ENCODE measurements around the gene CDPF1. TPM values are rescaled to one million over a fixed set of nuclear protein-coding genes. Genes with fewer than 3 reads are reported as not detected.

Gene CDPF1
- total and polyA plus RNA-seq, 2 experiments from 2014 or later: 10.1 to 14.5 TPM

Other genes with a start within 250 kb of the CDPF1 start
- 6.0 and 12.6 TPM in 2 replicates for gene PPARA, start 99.8 kb downstream of the CDPF1 start, total RNA-seq (2014; rRNA removed; shearing (Covaris generic))
- 4.7 and 5.1 TPM in 2 replicates for gene PPARA, start 99.8 kb downstream of the CDPF1 start, polyA plus RNA-seq (2016; fragmentation: Nextera tagmentation; extraction: Ambion mirVana)
- gene PKDREJ, start 13.1 kb upstream of the CDPF1 start, total RNA-seq (2014; rRNA removed; shearing (Covaris generic)): not detected in 2 replicates
- gene PKDREJ, start 13.1 kb upstream of the CDPF1 start, polyA plus RNA-seq (2016; fragmentation: Nextera tagmentation; extraction: Ambion mirVana): 0.03 TPM in 1 of 2 replicates, not detected in the other
- gene TTC38, start 17.7 kb upstream of the CDPF1 start, total RNA-seq (2014; rRNA removed; shearing (Covaris generic)): 38.6 and 46.6 TPM in 2 replicates
- gene TTC38, start 17.7 kb upstream of the CDPF1 start, polyA plus RNA-seq (2016; fragmentation: Nextera tagmentation; extraction: Ambion mirVana): 11.1 and 11.8 TPM in 2 replicates
- gene GTSE1, start 46.6 kb upstream of the CDPF1 start, total RNA-seq (2014; rRNA removed; shearing (Covaris generic)): 25.1 and 26.3 TPM in 2 replicates
- 28.6 TPM in 2 replicates for gene GTSE1, start 46.6 kb upstream of the CDPF1 start, polyA plus RNA-seq (2016; fragmentation: Nextera tagmentation; extraction: Ambion mirVana)
- 58.7 and 70.4 TPM in 2 replicates for gene TRMU, start 85.4 kb upstream of the CDPF1 start, total RNA-seq (2014; rRNA removed; shearing (Covaris generic))
- 40.3 and 48.3 TPM in 2 replicates for gene TRMU, start 85.4 kb upstream of the CDPF1 start, polyA plus RNA-seq (2016; fragmentation: Nextera tagmentation; extraction: Ambion mirVana)

Data from GM23338 (cell line).